BE2C (cell line): ENCODE results near the gene R3HDM2.

Experiments
- DNase-seq: peaks from one replicate; pipeline ENCODE4 v3.0.0-alpha.2; 2020
- H3K27me3 ChIP-seq: fragments of 250-450 bp; sonication (Bioruptor Pico); 2 replicates; pipeline ENCODE4 v1.5.1; 2020; ENCODE audit warnings: mild to moderate bottlenecking
- H3K36me3 ChIP-seq: fragments of 250-450 bp; sonication (Bioruptor Pico); 2 replicates; pipeline ENCODE4 v1.5.1; 2020; ENCODE audit warnings: mild to moderate bottlenecking
- H3K4me1 ChIP-seq: fragments of 250-450 bp; sonication (Bioruptor Pico); 2 replicates; pipeline ENCODE4 v1.5.1; 2020
- H3K4me3 ChIP-seq: 2 replicates; pipeline ENCODE4 v1.5.1; 2011; ENCODE audit warnings: low read depth, low read length
- H3K9me3 ChIP-seq: fragments of 250-450 bp; sonication (Bioruptor Pico); 2 replicates; pipeline ENCODE4 v1.5.1; 2020
- TF ChIP-seq, protein P1 (sequence below): IDR thresholded peaks from 2 replicates; pipeline ENCODE4 v1.5.1; 2012; ENCODE audit warnings: mild to moderate bottlenecking, low read depth, low read length

Gene R3HDM2

DNA sequence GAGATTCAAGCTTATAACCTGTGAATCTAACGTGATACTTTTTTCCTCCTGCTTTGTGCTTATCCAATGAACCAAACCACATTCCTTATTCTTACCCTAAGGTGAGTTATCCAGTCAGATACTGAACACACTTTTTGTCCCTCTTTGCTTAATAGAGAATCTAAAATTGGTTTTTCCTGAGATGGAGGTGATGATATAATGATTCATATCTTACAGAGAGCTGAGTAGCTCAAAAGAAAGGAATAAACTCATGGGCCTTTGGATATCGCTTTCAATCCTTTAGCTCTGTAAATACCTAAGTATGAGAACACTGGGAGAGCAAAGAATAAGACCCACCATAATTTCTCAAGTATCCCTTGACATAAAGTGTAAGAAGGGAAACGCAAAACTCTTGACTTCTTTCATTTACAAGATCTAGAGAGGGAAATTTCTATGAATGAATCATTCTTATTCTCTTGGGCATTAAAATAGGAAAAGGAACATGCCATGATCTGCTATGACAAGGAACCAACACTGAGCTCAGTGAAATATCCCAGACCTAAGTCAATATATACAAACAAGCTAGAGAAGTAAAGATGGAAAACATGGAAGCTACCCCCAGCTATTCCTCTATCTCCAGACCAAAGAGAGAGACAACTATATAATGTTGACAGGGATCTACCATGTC, 98.1 kb downstream of the R3HDM2 start:
- Histone ChIP-seq H3K4me3 (no peak overlapping the region), H3K9me3 (no peaks in the 10 kb centered on the region)
- no peak for DNase-seq

DNA sequence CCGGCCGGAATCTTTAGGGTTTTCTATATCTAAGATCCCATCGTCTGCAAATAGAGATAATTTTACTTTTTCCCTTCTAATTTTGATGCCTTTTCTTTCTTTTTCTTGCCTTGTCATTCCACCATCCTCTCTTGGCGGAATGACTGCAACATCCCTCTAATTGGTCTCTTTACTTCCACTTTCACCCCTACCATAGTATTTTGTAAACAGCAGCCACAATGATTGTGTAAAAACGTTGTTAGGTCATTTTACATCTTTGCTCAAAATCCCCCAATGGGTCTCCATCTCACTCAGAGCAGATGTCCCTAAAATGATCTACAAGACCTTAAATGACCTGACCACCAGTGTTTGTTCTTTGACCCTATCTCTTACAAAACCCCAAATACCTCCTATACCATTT, 99.9 kb downstream of the R3HDM2 start:
- no peaks in the 10 kb centered on the region for H3K9me3 ChIP-seq
- peaks cover 2% of the 10 kb centered on the region; the same call in 1 of the 2 replicates for H3K36me3 ChIP-seq
- TF ChIP-seq, protein P1, sequence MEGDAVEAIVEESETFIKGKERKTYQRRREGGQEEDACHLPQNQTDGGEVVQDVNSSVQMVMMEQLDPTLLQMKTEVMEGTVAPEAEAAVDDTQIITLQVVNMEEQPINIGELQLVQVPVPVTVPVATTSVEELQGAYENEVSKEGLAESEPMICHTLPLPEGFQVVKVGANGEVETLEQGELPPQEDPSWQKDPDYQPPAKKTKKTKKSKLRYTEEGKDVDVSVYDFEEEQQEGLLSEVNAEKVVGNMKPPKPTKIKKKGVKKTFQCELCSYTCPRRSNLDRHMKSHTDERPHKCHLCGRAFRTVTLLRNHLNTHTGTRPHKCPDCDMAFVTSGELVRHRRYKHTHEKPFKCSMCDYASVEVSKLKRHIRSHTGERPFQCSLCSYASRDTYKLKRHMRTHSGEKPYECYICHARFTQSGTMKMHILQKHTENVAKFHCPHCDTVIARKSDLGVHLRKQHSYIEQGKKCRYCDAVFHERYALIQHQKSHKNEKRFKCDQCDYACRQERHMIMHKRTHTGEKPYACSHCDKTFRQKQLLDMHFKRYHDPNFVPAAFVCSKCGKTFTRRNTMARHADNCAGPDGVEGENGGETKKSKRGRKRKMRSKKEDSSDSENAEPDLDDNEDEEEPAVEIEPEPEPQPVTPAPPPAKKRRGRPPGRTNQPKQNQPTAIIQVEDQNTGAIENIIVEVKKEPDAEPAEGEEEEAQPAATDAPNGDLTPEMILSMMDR = no peak
- no peak overlapping the region for H3K4me3 ChIP-seq
- H3K27me3 ChIP-seq = no peaks in the 10 kb centered on the region
- no peak for DNase-seq
- H3K4me1 ChIP-seq = no peaks in the 10 kb centered on the region

More for the DNA sequence above, 98.1 kb downstream of the R3HDM2 start:
- H3K4me1 ChIP-seq = no peaks in the 10 kb centered on the region
- no peaks in the 10 kb centered on the region for H3K27me3 ChIP-seq
- H3K36me3 ChIP-seq = no peaks in the 10 kb centered on the region
- TF ChIP-seq, protein P1 = no peak

DNA sequence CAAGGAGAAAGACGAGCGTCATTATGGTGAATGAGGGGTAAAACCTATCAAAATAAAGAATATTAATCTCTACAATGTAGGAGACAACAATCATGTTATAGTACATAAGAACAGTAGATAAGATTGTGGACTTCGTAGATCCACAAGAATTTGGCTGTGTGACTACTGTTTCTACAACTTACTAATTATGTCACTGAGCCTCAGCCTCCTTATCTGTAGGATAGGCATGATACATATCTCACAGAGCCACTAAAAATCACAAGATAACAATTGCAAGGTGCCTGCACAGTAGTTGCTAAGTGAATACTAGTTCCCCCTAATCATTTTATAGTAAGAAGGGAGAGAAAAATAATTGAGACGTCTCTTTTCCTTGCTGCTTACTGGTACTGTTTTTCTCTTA, 101.6 kb downstream of the R3HDM2 start:
- Histone ChIP-seq H3K4me1 (no peaks in the 10 kb centered on the region), H3K4me3 (no peak overlapping the region), H3K36me3 (peaks cover 2% of the 10 kb centered on the region; the same call in 1 of the 2 replicates), H3K9me3 (peaks cover 3% of the 10 kb centered on the region; the same call in 1 of the 2 replicates), H3K27me3 (no peaks in the 10 kb centered on the region)
- DNase-seq = no peak
- TF ChIP-seq, protein P1 = no peak

DNA sequence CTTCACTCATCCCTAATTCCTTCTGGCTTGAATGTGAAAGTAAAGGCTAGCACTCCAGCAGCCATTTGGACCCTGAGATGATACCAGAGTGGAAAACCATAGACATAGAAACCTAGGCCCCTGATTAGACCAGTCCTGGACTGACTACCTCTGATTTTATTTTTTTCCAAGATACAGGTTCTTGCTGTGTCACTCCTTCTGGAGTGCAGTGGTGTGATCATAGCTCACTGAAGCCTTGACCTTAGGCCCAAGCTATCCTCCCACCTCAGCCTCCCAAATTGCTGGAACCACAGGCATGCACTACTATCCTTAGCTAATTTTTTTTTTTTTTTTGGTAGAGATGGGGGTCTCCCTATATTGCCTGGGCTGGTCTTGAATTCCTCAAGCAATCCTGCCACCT, 105.4 kb downstream of the R3HDM2 start:
- H3K4me1 ChIP-seq = peaks cover 2% of the 10 kb centered on the region; the same call in 1 of the 2 replicates
- H3K9me3 ChIP-seq = peaks cover 3% of the 10 kb centered on the region; the same call in 1 of the 2 replicates
- H3K4me3 ChIP-seq = no peak overlapping the region
- TF ChIP-seq, protein P1 = no peak
- DNase-seq = no peak
- H3K36me3 ChIP-seq = peaks cover 2% of the 10 kb centered on the region; the same call in 1 of the 2 replicates
- H3K27me3 ChIP-seq = no peaks in the 10 kb centered on the region

DNA sequence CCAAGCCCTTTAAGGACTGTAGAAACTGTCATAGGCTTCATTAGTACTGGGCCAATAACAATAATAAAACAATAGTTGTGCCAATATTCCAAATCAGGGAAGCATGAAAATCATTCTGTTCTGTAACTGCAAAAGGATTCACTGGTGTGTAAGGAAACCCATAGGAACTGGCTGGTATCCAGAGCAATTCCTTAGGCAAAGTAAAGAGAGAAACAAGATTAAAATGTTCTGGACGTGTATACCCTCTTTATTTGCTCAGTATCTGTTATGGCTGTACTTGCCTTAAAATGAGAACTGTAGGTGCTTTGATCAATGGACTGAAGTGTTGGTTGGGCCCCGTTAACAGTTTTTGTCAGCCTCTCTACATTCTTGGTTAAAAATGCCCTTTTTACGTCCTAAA, 107.4 kb downstream of the R3HDM2 start:
- Histone ChIP-seq H3K4me1 (peaks cover 4% of the 10 kb centered on the region; the same call in 1 of the 2 replicates), H3K36me3 (peaks cover 2% of the 10 kb centered on the region; the same call in 1 of the 2 replicates), H3K4me3 (no peak overlapping the region), H3K9me3 (peaks cover 3% of the 10 kb centered on the region; the same call in 1 of the 2 replicates), H3K27me3 (no peaks in the 10 kb centered on the region)
- DNase-seq = no peak
- TF ChIP-seq, protein P1 = no peak

DNA sequence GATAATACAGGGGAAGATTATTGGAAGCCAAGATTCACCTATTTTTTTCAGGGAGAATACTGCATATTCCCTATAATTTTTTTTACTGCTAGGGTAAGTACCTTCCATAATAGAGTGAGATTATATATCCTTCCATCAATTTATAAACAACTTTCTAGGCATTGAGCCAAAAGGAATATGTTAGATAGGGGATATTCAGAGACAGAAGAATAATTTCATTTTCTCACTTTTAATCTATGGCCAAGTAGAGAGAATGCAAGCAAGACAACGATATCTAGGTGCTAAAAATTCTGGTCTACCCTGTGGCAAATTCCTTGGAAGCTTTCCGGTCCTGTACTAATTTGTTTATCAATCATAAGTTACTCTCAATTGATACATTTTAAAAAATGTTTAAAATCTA, 110.2 kb downstream of the R3HDM2 start:
- TF ChIP-seq, protein P1 = no peak
- Histone ChIP-seq H3K36me3 (no peaks in the 10 kb centered on the region), H3K4me3 (no peak overlapping the region), H3K4me1 (peaks cover 4% of the 10 kb centered on the region; the same call in 1 of the 2 replicates), H3K9me3 (peaks cover 3% of the 10 kb centered on the region; the same call in 1 of the 2 replicates), H3K27me3 (no peaks in the 10 kb centered on the region)
- DNase-seq = no peak
